ENCODE results near the gene DNAJC6. TPM values are rescaled to one million over a fixed set of nuclear protein-coding genes. Genes with fewer than 3 reads are reported as not detected.

The DNAJC6 gene
- total RNA-seq, 6 donors from 2014 or later: 3.5 to 5.9 (median 5.2) TPM

DNA sequence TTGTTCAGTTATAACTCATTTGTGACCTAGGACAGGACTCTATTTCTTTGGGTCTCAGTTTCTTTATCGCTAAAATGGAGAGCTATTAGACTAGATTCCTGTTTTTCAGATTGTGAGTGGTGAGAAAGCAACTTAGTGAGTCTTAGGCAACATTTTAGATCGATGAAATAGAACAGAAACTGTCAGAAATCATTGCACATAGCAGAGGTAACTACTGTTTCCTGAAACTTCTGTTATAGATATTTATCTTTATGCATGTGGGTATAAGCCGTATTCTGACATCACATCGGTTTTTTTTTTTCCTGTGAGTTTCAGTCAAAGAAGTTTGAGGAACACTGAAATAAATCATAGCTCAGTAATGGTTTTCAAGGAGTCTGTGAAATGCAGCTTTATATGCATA, 42.1 kb upstream of the DNAJC6 start:
- WGBS, 2 donors: 73 to 86% methylated on average over 4 of the region's 4 CpGs
- DNase-seq (no peak), ATAC-seq (ENCODE audit: low FRiP score in 2 of 2) (no peak)
- Histone ChIP-seq H3K4me1 (peaks cover 9 to 20% (median 16%) of the 10 kb centered on the region in 4 donors), H3K9me3 (no peaks in the 10 kb centered on the region), H3K27me3 (no peaks in the 10 kb centered on the region), H3K36me3 (no peaks in the 10 kb centered on the region), H3K27ac (no peak overlapping the region), H3K4me3 (no peak overlapping the region)
- TF ChIP-seq EP300 (IDR thresholded peaks at IDR 0.05) (no peak), POLR2AphosphoS5 (IDR thresholded peaks at IDR 0.05) (no peak), POLR2A (IDR thresholded peaks at IDR 0.05) (no peak)
- TF ChIP-seq, protein P1, sequence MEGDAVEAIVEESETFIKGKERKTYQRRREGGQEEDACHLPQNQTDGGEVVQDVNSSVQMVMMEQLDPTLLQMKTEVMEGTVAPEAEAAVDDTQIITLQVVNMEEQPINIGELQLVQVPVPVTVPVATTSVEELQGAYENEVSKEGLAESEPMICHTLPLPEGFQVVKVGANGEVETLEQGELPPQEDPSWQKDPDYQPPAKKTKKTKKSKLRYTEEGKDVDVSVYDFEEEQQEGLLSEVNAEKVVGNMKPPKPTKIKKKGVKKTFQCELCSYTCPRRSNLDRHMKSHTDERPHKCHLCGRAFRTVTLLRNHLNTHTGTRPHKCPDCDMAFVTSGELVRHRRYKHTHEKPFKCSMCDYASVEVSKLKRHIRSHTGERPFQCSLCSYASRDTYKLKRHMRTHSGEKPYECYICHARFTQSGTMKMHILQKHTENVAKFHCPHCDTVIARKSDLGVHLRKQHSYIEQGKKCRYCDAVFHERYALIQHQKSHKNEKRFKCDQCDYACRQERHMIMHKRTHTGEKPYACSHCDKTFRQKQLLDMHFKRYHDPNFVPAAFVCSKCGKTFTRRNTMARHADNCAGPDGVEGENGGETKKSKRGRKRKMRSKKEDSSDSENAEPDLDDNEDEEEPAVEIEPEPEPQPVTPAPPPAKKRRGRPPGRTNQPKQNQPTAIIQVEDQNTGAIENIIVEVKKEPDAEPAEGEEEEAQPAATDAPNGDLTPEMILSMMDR (IDR thresholded peaks at IDR 0.05): no peak

GRCh38 chr1:65267683-65268082, 41.7 kb upstream of the DNAJC6 start:
- TF ChIP-seq, protein P1 (IDR thresholded peaks at IDR 0.05): no peak
- TF ChIP-seq EP300 (IDR thresholded peaks at IDR 0.05) (no peak), POLR2AphosphoS5 (IDR thresholded peaks at IDR 0.05) (no peak), POLR2A (IDR thresholded peaks at IDR 0.05) (no peak)
- H3K27ac ChIP-seq: no peak overlapping the region
- no peaks in the 10 kb centered on the region for H3K36me3 ChIP-seq
- H3K27me3 ChIP-seq: no peaks in the 10 kb centered on the region
- no peak for ATAC-seq (ENCODE audit: low FRiP score in 2 of 2)
- no peak overlapping the region for H3K4me3 ChIP-seq
- no peaks in the 10 kb centered on the region for H3K9me3 ChIP-seq
- H3K4me1 ChIP-seq: peaks cover 9 to 20% (median 16%) of the 10 kb centered on the region in 4 donors
- no peak for DNase-seq
- WGBS, 2 donors: 69 to 96% methylated on average over 1 of the region's 1 CpG

- Histone ChIP-seq H3K4me3 (no peak overlapping the region), H3K4me1 (peaks cover 9 to 16% (median 14%) of the 10 kb centered on the region in 4 donors), H3K36me3 (no peaks in the 10 kb centered on the region), H3K27ac (no peak overlapping the region), H3K27me3 (no peaks in the 10 kb centered on the region), H3K9me3 (no peaks in the 10 kb centered on the region)
- TF ChIP-seq EP300 (IDR thresholded peaks at IDR 0.05) (no peak), POLR2A (IDR thresholded peaks at IDR 0.05) (no peak), POLR2AphosphoS5 (IDR thresholded peaks at IDR 0.05) (no peak)
- TF ChIP-seq, protein P1 (IDR thresholded peaks at IDR 0.05): no peak
- no peak for ATAC-seq (ENCODE audit: low FRiP score in 2 of 2)
- no peak for DNase-seq
- WGBS, 2 donors: 88 to 90% methylated on average over 2 of the region's 2 CpGs
Observed at GRCh38 chr1:65269612-65270011, 39.7 kb upstream of the DNAJC6 start.

GRCh38 chr1:65276197-65276939, 33.0 kb upstream of the DNAJC6 start:
- Histone ChIP-seq H3K4me1 (no peaks in the 10 kb centered on the region), H3K9me3 (no peaks in the 10 kb centered on the region), H3K36me3 (no peaks in the 10 kb centered on the region), H3K27me3 (no peaks in the 10 kb centered on the region), H3K4me3 (no peak overlapping the region), H3K27ac (no peak overlapping the region)
- DNase-seq (no peak), ATAC-seq (ENCODE audit: low FRiP score in 2 of 2) (no peak)
- TF ChIP-seq POLR2A (IDR thresholded peaks at IDR 0.05) (no peak), EP300 (IDR thresholded peaks at IDR 0.05) (no peak), POLR2AphosphoS5 (IDR thresholded peaks at IDR 0.05) (no peak)
- TF ChIP-seq, protein P1 (IDR thresholded peaks at IDR 0.05): no peak
- WGBS, 2 donors: 82 to 90% methylated on average over 1 of the region's 1 CpG
